A673 (cell line): ENCODE results near the gene CDCA4. TPM values are rescaled to one million over a fixed set of nuclear protein-coding genes. Genes with fewer than 3 reads are reported as not detected.
"Not testable (repeated sequence)": the region's sequence is repeated elsewhere in the genome, so short reads cannot be mapped to it uniquely, and the experiment has no call there.

Source experiments
- BruUV-seq: library from RNA; stranded (reverse); fragments of 400-500 nt; replicated peaks from 2 replicates; lab custom pipeline; 2021; lab: Mats Ljungman, UMichigan
- CTCF ChIA-PET: fragments of 300-600 bp; sonication (Branson Sonifier 250); formaldehyde crosslinking; loops from one replicate; lab custom pipeline; 2022; ENCODE audit warnings: antibody characterized with exemption; lab: Charles Lee
- POLR2A ChIA-PET: fragments of 300-600 bp; sonication (Branson Sonifier 250); formaldehyde crosslinking; loops from one replicate; lab custom pipeline; 2022; ENCODE audit warnings: antibody characterized with exemption; ENCODE audit not compliant: low non-redundant PET; lab: Charles Lee
- DNase-seq: peaks from one replicate; pipeline ENCODE4 v3.0.0-alpha.2; 2015; ENCODE audit warnings: low spot score
- H3K27ac ChIP-seq: fragments of 200-600 bp; sonication (generic); 2 replicates; pipeline ENCODE4 v1.5.1; 2016; ENCODE audit warnings: mixed run types, low read depth, mild to moderate bottlenecking, mixed read lengths, antibody characterized with exemption, low read length; ENCODE audit not compliant: poor library complexity, severe bottlenecking
- H3K27me3 ChIP-seq: fragments of 200-600 bp; sonication (generic); replicated peaks from 2 replicates; pipeline ENCODE4 v1.6.1; 2017; ENCODE audit warnings: mixed run types, low read depth, mild to moderate bottlenecking, mixed read lengths, antibody characterized with exemption, low read length; ENCODE audit not compliant: insufficient read depth, poor library complexity
- H3K36me3 ChIP-seq: fragments of 200-600 bp; sonication (generic); 2 replicates; pipeline ENCODE4 v1.6.1; 2016; ENCODE audit warnings: mixed run types, mild to moderate bottlenecking, mixed read lengths, antibody characterized with exemption, low read length; ENCODE audit not compliant: insufficient read depth, poor library complexity, severe bottlenecking
- H3K4me1 ChIP-seq: fragments of 200-600 bp; sonication (generic); 2 replicates; pipeline ENCODE4 v1.6.1; 2017; ENCODE audit warnings: mixed run types, mild to moderate bottlenecking, mixed read lengths, antibody characterized with exemption, low read length; ENCODE audit not compliant: insufficient read depth, poor library complexity, severe bottlenecking
- H3K4me3 ChIP-seq: fragments of 200-600 bp; sonication (generic); 2 replicates; pipeline ENCODE4 v1.5.1; 2016; ENCODE audit warnings: low read depth, mixed run types, mild to moderate bottlenecking, mixed read lengths, low read length; ENCODE audit not compliant: poor library complexity, severe bottlenecking
- H3K9me3 ChIP-seq: fragments of 200-600 bp; sonication (generic); 2 replicates; pipeline ENCODE4 v1.6.1; 2016; ENCODE audit warnings: mixed run types, low read depth, mild to moderate bottlenecking, mixed read lengths, antibody characterized with exemption, low read length; ENCODE audit not compliant: poor library complexity, severe bottlenecking
- EZH2 ChIP-seq: fragments of 200-600 bp; sonication (generic); IDR thresholded peaks from 2 replicates; pipeline ENCODE4 v1.6.1; 2017; ENCODE audit warnings: borderline replicate concordance, low read depth, mild to moderate bottlenecking, mixed read lengths, antibody characterized with exemption, low read length; ENCODE audit not compliant: poor library complexity, severe bottlenecking
- intact Hi-C: fragments of 100-400 bp; cut with micrococcal nuclease; formaldehyde crosslinking; loops from one replicate; pipeline ENCODE4 v1.10.0; 2022; ENCODE audit not compliant: unreplicated experiment
- total RNA-seq: library from RNA; stranded (reverse); gene quantifications from 2 replicates; pipeline ENCODE4 v1.2.3, GENCODE V29; 2021
- TF ChIP-seq, protein P1 (sequence below): fragments of 300-800, 200-600 bp; sonication (generic); conservative IDR thresholded peaks from 2 replicates; pipeline ENCODE4 v1.5.1; 2017; ENCODE audit warnings: low read depth, mild to moderate bottlenecking, antibody characterized with exemption, low read length, moderate library complexity, mixed read lengths

Gene CDCA4
- total RNA-seq, 1 experiment from 2014 or later: 49.7 TPM

DNA sequence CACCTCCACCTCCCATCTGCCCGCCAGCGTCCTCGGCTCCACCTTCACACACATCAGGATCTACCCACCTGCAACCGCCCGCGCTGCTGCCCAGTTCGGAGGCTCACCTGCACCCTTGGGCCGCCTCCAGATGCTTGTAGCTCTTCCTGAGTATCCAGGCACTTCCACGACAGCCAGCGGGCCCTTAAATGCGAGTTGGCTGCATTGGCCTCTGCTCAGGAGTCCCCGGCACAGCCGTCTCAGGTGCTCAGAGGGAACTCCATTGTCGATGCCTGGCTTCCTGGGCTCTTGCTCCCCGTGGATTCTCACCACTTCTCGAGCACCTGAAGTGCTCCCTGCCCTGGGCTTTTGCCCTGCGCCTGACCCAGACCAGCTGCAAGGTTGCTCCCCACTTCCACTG lies 21.9 kb upstream of the CDCA4 start:
- no peak for DNase-seq
- H3K4me3 ChIP-seq: no peak overlapping the region
- H3K27me3 ChIP-seq: no peaks in the 10 kb centered on the region
- H3K27ac ChIP-seq: no peak overlapping the region
- TF ChIP-seq, protein P1, sequence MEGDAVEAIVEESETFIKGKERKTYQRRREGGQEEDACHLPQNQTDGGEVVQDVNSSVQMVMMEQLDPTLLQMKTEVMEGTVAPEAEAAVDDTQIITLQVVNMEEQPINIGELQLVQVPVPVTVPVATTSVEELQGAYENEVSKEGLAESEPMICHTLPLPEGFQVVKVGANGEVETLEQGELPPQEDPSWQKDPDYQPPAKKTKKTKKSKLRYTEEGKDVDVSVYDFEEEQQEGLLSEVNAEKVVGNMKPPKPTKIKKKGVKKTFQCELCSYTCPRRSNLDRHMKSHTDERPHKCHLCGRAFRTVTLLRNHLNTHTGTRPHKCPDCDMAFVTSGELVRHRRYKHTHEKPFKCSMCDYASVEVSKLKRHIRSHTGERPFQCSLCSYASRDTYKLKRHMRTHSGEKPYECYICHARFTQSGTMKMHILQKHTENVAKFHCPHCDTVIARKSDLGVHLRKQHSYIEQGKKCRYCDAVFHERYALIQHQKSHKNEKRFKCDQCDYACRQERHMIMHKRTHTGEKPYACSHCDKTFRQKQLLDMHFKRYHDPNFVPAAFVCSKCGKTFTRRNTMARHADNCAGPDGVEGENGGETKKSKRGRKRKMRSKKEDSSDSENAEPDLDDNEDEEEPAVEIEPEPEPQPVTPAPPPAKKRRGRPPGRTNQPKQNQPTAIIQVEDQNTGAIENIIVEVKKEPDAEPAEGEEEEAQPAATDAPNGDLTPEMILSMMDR: no peak
- no peak for TF ChIP-seq EZH2
- POLR2A ChIA-PET: no interaction called here
- H3K9me3 ChIP-seq: no peaks in the 10 kb centered on the region
- H3K4me1 ChIP-seq: no peaks in the 10 kb centered on the region
- intact Hi-C loops: no loop called here
- no peaks in the 10 kb centered on the region for H3K36me3 ChIP-seq
- CTCF ChIA-PET: no interaction called here
- no TSS peak for BruUV-seq

DNA sequence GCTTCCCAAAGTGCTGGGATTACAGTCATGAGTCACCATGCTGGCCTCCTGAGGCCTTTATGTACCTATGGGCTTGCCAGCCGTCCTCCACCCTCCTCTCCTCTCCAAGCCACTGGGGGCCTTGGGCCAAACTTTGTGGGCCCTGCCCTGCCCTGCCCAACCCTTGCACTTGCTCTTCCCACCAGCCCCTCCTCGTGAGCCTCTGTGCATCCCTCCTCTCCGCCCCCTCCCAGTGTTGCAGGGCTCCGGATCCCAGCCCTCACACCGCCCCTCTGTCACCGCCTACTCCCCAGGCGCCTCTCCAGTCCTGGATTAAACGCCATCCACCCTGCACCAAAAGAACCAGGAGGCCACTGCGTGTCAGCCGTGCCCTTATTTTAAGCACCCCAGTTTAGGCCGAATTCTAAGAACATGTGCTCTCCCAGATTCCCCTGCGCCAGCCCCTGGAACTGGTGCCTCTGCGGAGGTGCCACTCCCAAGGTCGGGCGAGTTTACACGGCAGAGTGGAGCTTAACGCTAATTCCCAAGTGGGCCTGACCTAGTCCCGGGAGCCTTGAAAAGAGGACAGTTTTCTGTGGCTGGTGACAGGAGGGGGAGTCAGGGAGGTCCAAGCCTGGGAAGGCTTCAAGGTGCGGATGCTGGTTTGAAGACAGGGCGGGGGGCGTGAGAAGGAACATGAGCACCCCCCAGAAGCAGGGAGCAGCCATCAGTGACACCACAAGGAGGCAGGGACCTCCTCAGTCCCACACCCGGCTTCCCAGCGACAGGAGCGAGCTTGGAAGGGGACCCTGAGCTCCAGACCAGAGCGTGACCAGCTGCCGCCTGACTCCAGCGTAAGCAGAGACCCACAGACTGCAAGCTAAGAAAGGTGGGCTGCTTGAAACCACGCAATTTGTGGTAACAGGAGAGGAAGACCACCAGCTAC lies 21.2 kb upstream of the CDCA4 start:
- BruUV-seq: no TSS peak
- POLR2A ChIA-PET: interaction anchor here (0.6 kb wide), 1 partner anchor 305 kb away, joined by 3 read pairs; no protein-coding TSS in a partner anchor
- H3K9me3 ChIP-seq: no peaks in the 10 kb centered on the region
- no peak overlapping the region for H3K4me3 ChIP-seq
- no peak overlapping the region for H3K27ac ChIP-seq
- no peaks in the 10 kb centered on the region for H3K36me3 ChIP-seq
- DNase-seq: no peak
- no peaks in the 10 kb centered on the region for H3K4me1 ChIP-seq
- CTCF ChIA-PET: no interaction called here
- no peak for TF ChIP-seq EZH2
- TF ChIP-seq, protein P1: no peak
- intact Hi-C loops: no loop called here
- H3K27me3 ChIP-seq: no peaks in the 10 kb centered on the region

DNA sequence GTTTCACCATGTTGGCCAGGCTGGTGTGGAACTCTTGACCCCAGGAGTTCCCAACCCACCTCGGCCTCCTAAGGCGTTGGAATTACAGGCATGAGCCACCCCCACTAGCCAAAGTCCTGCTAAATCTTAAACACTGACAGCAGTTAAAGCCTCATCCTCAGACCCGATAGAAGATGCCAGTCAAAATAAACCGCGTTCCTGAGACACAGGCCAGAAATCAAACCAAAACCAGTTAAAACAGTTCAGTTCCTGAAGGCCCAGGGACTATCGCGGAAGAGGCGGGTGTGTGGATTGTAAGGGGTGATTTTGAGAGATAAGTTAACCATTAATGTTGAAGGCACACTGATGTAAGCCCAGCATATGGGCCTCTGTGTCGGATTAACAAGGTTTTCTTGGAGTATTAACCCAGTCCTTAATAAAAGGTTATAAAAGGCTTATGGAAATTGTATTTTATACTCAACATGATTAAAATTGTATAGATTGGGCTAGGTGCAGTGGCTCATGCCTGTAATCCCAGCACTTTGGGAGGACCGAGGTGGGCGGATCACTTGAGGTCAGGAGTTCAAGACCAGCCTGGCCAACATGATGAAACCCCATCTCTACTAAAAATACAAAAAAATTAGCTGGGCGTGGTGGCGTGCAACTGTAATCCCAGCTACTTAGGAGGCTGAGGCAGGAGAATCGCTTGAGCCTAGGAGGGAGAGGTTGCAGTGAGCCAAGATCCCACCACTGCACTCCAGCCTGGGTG lies 18.7 kb upstream of the CDCA4 start:
- H3K36me3 ChIP-seq: no peaks in the 10 kb centered on the region
- H3K27ac ChIP-seq: no peak overlapping the region
- TF ChIP-seq, protein P1: no peak
- TF ChIP-seq EZH2: no peak
- no peak overlapping the region for H3K4me3 ChIP-seq
- no peak for DNase-seq
- ChIA-PET CTCF (interaction anchor here (1.1 kb wide), 1 partner anchor 66 kb away, joined by 5 read pairs; no protein-coding TSS in a partner anchor), POLR2A (no interaction called here)
- no peaks in the 10 kb centered on the region for H3K4me1 ChIP-seq
- no peaks in the 10 kb centered on the region for H3K27me3 ChIP-seq
- intact Hi-C loops: no loop called here
- H3K9me3 ChIP-seq: no peaks in the 10 kb centered on the region
- no TSS peak for BruUV-seq

DNA sequence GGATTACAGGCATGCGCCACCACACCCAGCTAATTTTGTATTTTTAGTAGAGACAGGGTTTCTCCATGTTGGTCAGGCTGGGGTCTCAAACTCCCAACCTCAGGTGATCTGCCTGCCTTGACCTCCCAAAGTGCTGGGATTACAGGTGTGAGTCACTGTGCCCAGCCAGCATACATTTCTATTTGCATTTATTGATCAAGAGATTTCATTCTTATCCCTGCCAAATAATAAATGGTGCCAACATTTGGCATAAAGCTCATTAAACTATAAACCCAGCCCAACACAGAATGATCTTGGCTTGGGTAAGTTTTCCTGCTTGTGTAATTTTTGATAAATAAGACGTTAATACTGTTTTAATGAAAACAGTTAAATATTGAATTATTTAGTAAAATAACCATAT lies 14.7 kb upstream of the CDCA4 start:
- POLR2A ChIA-PET, H3K27ac ChIP-seq, H3K36me3 ChIP-seq, BruUV-seq, H3K4me1 ChIP-seq, DNase-seq, H3K9me3 ChIP-seq, CTCF ChIA-PET, intact Hi-C loops, H3K27me3 ChIP-seq, H3K4me3 ChIP-seq: not testable (repeated sequence)
